Endodermal cell (in vitro differentiated cells): ENCODE data around the gene CTCFL. TPM values are rescaled to one million over a fixed set of nuclear protein-coding genes. Genes with fewer than 3 reads are reported as not detected.

Experiments
- DNase-seq: peaks from one replicate; pipeline ENCODE4 v3.0.0-alpha.2; 2017
- H3K27ac ChIP-seq: 2 replicates; pipeline ENCODE4 v1.5.1; 2013; ENCODE audit warnings: mild to moderate bottlenecking, low read depth, low read length, moderate library complexity
- H3K27me3 ChIP-seq: 2 replicates; pipeline ENCODE4 v1.6.1; 2013; ENCODE audit warnings: mild to moderate bottlenecking, low read length, moderate library complexity; ENCODE audit not compliant: insufficient read depth, control insufficient read depth, poor library complexity, severe bottlenecking
- H3K36me3 ChIP-seq: 2 replicates; pipeline ENCODE4 v1.7.0; 2013; ENCODE audit warnings: mild to moderate bottlenecking, low read length, moderate library complexity; ENCODE audit not compliant: control insufficient read depth, insufficient read depth
- H3K4me1 ChIP-seq: one replicate; pipeline ENCODE4 v1.7.0; 2013; ENCODE audit warnings: low read length; ENCODE audit not compliant: control insufficient read depth, insufficient read depth
- H3K4me3 ChIP-seq: 2 replicates; pipeline ENCODE4 v1.5.1; 2013; ENCODE audit warnings: mild to moderate bottlenecking, low read length, moderate library complexity
- H3K9ac ChIP-seq: 2 replicates; pipeline ENCODE4 v1.6.1; 2013; ENCODE audit warnings: mild to moderate bottlenecking, low read length, moderate library complexity; ENCODE audit not compliant: poor library complexity, severe bottlenecking; ENCODE audit errors: extremely low read depth
- H3K9me3 ChIP-seq: 2 replicates; pipeline ENCODE4 v1.6.1; 2013; ENCODE audit warnings: mild to moderate bottlenecking, low read length, moderate library complexity; ENCODE audit not compliant: control insufficient read depth
- H3K27ac Mint-ChIP-seq: 2 replicates; pipeline ENCODE4 v1.8.0; 2020; ENCODE audit warnings: mixed read lengths
- H3K27me3 Mint-ChIP-seq: 2 replicates; pipeline ENCODE4 v1.8.0; 2021; ENCODE audit warnings: mild to moderate bottlenecking, mixed read lengths; ENCODE audit not compliant: insufficient read depth
- H3K36me3 Mint-ChIP-seq: 2 replicates; pipeline ENCODE4 v1.8.0; 2020; ENCODE audit warnings: low read depth, mixed read lengths
- H3K4me1 Mint-ChIP-seq: 2 replicates; pipeline ENCODE4 v1.8.0; 2020; ENCODE audit warnings: mixed read lengths
- H3K4me3 Mint-ChIP-seq: 2 replicates; pipeline ENCODE4 v1.8.0; 2020; ENCODE audit warnings: mild to moderate bottlenecking, moderate library complexity, mixed read lengths
- H3K9me3 Mint-ChIP-seq: 2 replicates; pipeline ENCODE4 v1.8.0; 2020; ENCODE audit warnings: mild to moderate bottlenecking, mixed read lengths
- WGBS, 2 experiments: methylation state at CpG; one replicate each; pipeline versions ENCODE4 v1.1.5 to v1.1.7; 2013; ENCODE audit warnings: missing lambda C conversion rate in 2 of 2, mixed read lengths in 1 of 2; ENCODE audit not compliant: insufficient coverage in 1 of 2, insufficient read length in 1 of 2; 5-methylcytosine and 5-hydroxymethylcytosine counted together
- total RNA-seq, 2 donors: library from RNA; stranded (reverse); fragmentation: NEBNext Ultra II Directional in 1 of 2; extraction: Animal tissue kit (Norgen Biotek cat#: 25700) in 1 of 2; gene quantifications; 2 replicates in 1 of 2; 3 replicates in 1 of 2; pipeline ENCODE4 v1.2.1, GENCODE V29; 2021
- TF ChIP-seq, protein P1 (sequence below): fragments of 200-600 bp; sonication (generic); conservative IDR thresholded peaks from 2 replicates; pipeline ENCODE4 v1.5.0; 2021; ENCODE audit warnings: antibody characterized with exemption, mild to moderate bottlenecking

The CTCFL gene
- total RNA-seq, 2 donors from 2014 or later: 0.33 to 1.4 TPM

GRCh38 chr20:57450419-57450818 lies 74.5 kb downstream of the CTCFL start:
- Histone ChIP-seq H3K4me3 (no peak overlapping the region), H3K9me3 (no peaks in the 10 kb centered on the region), H3K27me3 (no peaks in the 10 kb centered on the region), H3K36me3 (no peaks in the 10 kb centered on the region), H3K4me1 (no peaks in the 10 kb centered on the region), H3K9ac (no peak overlapping the region), H3K27ac (no peak overlapping the region)
- no peak overlapping the region for H3K4me3 Mint-ChIP-seq
- TF ChIP-seq, protein P1, sequence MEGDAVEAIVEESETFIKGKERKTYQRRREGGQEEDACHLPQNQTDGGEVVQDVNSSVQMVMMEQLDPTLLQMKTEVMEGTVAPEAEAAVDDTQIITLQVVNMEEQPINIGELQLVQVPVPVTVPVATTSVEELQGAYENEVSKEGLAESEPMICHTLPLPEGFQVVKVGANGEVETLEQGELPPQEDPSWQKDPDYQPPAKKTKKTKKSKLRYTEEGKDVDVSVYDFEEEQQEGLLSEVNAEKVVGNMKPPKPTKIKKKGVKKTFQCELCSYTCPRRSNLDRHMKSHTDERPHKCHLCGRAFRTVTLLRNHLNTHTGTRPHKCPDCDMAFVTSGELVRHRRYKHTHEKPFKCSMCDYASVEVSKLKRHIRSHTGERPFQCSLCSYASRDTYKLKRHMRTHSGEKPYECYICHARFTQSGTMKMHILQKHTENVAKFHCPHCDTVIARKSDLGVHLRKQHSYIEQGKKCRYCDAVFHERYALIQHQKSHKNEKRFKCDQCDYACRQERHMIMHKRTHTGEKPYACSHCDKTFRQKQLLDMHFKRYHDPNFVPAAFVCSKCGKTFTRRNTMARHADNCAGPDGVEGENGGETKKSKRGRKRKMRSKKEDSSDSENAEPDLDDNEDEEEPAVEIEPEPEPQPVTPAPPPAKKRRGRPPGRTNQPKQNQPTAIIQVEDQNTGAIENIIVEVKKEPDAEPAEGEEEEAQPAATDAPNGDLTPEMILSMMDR: no peak
- H3K4me1 Mint-ChIP-seq: peaks cover 18% of the 10 kb centered on the region
- H3K36me3 Mint-ChIP-seq: no peaks in the 10 kb centered on the region
- no peak for DNase-seq
- H3K9me3 Mint-ChIP-seq: peaks cover 2% of the 10 kb centered on the region
- WGBS, 2 experiments: 80 to 82% methylated on average over 8 to 12 of the region's 12 CpGs
- H3K27me3 Mint-ChIP-seq: no peaks in the 10 kb centered on the region
- no peak overlapping the region for H3K27ac Mint-ChIP-seq

GRCh38 chr20:57449398-57450354 lies 75.3 kb downstream of the CTCFL start:
- Mint-ChIP-seq H3K36me3 (no peaks in the 10 kb centered on the region), H3K27me3 (no peaks in the 10 kb centered on the region), H3K9me3 (peaks cover 2% of the 10 kb centered on the region), H3K4me1 (peaks cover 11% of the 10 kb centered on the region), H3K4me3 (no peak overlapping the region), H3K27ac (no peak overlapping the region)
- TF ChIP-seq, protein P1: no peak
- Histone ChIP-seq H3K4me1 (no peaks in the 10 kb centered on the region), H3K9me3 (no peaks in the 10 kb centered on the region), H3K36me3 (no peaks in the 10 kb centered on the region), H3K27me3 (no peaks in the 10 kb centered on the region), H3K9ac (no peak overlapping the region), H3K4me3 (no peak overlapping the region), H3K27ac (no peak overlapping the region)
- WGBS, 2 experiments: 85 to 95% methylated on average over 8 to 13 of the region's 14 CpGs
- DNase-seq: no peak

DNA sequence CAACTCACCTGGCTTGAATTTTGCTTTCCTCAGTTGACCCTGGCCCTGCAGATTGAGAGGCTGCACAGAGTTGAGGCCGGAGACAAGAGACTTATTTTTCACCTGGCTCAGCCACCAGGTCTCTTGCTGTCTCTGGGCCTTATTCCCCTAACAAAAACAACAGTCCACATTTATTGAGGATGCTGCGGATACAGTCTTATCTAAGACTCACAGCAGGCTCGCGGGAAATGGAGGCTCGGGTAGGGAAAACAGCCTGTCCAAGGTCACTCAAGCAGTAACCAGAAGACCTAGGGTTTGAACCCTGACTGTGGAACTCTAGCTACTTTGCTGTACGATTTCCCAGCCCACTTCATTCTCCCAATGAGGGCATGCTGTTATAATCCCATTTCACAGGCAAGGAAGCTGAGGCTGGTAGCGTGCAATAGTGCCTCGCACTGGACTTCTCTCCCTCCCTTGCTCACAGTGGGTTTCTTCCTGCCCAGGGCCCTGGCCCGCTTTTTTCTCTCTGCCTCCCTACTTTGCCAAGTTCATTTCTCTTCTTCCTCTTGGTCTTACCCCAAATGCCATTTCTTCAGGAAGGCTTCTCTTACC lies 76.1 kb downstream of the CTCFL start:
- H3K27ac Mint-ChIP-seq: no peak overlapping the region
- Histone ChIP-seq H3K27me3 (no peaks in the 10 kb centered on the region), H3K27ac (no peak overlapping the region), H3K4me1 (no peaks in the 10 kb centered on the region), H3K4me3 (no peak overlapping the region), H3K9ac (no peak overlapping the region), H3K36me3 (no peaks in the 10 kb centered on the region), H3K9me3 (no peaks in the 10 kb centered on the region)
- peaks cover 2% of the 10 kb centered on the region for H3K9me3 Mint-ChIP-seq
- H3K27me3 Mint-ChIP-seq: no peaks in the 10 kb centered on the region
- WGBS, 2 experiments: 93 to 94% methylated on average over 7 to 9 of the region's 9 CpGs
- TF ChIP-seq, protein P1: no peak
- H3K4me1 Mint-ChIP-seq: peaks cover 7% of the 10 kb centered on the region
- H3K36me3 Mint-ChIP-seq: no peaks in the 10 kb centered on the region
- H3K4me3 Mint-ChIP-seq: no peak overlapping the region
- no peak for DNase-seq

Other genes with a start within 250 kb of the CTCFL start
- not detected for gene SPO11, start 195.3 kb downstream of the CTCFL start, total RNA-seq
- 10 to 100 TPM; 41.2 to 43.8 TPM for gene RAE1, start 173.9 kb downstream of the CTCFL start, total RNA-seq
- gene RBM38, start 133.7 kb downstream of the CTCFL start, total RNA-seq: 10 to 100 TPM; 29.0 to 30.2 TPM
- gene PCK1, start 36.0 kb upstream of the CTCFL start, total RNA-seq: not detected
- not detected for gene ZBP1, start 95.3 kb upstream of the CTCFL start, total RNA-seq
- 10 to 100 TPM; 18.8 to 37.4 TPM for gene PMEPA1, start 184.9 kb upstream of the CTCFL start, total RNA-seq